NCI-H2196 treated with DMSO at 0.1 percent for 48 hours (cell line): Measurements from ENCODE around the gene IL34.

Source experiments
- DNase-seq: peaks from one replicate; lab custom pipeline; 2025; ENCODE audit not compliant: unreplicated experiment; lab: John Stamatoyannopoulos, UW

The IL34 gene

DNA sequence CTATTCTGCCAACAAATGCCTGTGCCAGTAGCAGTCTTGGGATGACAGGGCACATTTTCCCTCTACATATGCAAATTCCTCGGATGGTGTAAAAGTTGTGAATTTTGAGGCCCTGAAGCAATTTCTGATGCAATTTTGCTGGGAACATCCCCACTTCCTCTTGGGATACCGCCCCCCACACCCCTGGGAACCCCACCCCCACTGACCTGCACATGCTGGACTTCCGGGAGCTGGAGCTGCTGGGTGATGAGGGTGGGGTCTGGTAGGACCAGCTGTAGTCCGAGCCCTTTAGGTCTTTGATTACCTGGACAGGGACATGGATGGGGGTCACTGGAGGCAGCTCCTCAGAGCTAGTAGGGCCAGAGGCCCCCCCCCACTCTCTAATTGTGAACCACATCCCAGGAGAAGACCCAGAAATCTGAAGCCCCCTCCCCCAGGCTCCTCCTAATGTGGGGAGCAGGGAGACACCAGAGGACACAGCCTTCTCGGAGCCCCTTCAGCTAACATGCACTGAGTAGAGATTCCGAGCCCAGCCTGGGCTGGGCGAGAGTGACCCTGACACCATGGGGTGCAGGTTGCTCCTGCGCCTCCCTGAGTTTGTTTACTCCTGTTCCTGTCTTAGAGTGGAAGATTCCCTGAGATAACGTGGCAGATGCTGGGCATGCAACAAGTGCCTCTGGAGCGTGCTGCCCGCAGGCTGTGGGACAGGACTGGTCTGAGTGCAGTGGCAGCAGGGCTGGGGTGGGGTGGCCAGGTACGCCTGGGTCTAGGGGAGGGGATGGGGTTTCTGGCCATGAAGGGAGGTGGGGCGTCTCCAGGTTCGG lies 30.5 kb downstream of the IL34 start:
- no peak for DNase-seq

GRCh38 chr16:70677499-70678120 lies 31.3 kb downstream of the IL34 start:
- DNase-seq = no peak

DNA sequence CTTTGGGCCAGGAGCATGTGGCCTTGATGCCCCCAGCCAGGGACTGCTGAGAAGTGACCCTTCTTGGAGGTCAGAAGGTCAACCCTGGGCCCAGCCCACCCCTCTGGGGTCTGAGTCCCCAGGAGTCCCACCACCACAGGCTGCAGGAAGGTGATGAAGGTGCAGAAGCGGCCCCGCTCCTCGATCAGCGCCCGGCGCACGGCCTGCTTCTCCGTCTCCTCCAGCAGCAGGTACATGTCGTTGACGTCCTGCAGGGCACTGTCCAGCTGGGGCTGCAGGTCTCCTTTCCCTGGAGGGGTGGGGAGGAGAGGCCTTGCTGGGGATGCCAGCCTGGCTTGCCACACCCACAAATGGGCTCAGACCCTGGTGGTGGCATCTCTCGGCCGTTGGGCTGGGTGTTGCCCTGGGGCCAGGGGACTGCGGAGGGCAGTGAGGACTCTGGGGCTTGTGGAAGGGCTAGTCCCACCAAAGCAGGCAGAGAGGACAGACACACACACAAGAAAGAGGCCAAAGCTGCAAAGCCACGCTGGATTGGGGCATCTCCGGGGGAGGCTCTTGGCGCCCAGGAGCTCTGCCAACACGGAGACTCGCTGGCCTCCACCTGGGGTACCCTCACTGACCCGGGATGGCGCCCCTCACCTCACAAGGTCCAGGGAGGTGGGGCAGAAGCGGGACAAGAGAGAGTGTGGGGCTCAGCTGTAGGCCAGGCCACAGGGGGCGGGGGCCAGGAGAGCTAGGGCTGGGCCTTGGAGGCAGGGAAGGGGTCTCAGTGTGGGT lies 31.9 kb downstream of the IL34 start:
- no peak for DNase-seq

- no peak for DNase-seq
These were observed 32.7 kb downstream of the IL34 start for GRCh38 chr16:70678898-70679670.

- no peak for DNase-seq
These were observed 33.5 kb downstream of the IL34 start for GRCh38 chr16:70679671-70680494.

- DNase-seq = no peak
These were observed 34.4 kb downstream of the IL34 start for GRCh38 chr16:70680495-70681381.

DNA sequence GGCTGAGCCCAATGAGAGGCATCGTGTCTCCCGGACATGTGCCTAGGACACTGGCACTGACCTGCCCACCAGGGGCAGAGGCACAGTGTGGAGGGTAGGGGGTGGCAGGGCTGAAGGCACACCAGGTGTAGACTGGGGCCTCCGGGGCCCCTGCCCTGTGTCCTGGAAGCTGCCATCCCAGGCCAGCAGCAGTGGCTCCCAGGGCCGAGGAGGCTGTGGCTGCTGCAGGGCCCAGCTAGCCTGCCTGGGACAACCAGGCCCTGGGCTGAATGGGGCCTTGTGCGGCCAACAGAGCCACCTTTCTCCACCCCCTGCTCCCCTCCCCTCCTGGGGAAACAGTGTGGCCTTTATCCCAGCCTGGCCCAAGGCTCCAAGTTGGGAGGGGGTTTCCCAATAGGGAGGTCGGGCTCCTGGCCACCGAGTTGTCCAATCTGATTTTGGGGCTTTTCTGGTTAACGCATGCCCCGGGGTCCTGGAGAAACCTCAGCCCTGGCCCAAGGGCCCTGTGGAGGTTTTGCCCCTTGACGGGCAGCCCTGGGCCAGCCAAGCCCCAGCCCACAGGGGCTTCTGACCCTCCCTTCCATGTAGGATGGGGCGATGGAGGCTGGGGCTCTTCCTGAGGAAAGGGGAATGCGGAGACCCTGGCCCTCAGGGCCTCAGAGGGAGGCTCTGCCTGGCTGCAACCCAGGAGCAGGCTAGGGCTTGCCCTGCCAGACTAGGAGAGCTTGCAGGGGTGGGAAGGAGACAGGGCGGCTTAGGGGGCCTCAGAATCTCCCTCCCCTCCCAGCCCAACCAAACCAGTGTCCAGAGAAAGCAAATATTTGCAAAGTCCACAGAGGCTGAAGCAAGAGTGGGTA lies 35.3 kb downstream of the IL34 start:
- no peak for DNase-seq

GRCh38 chr16:70682239-70683145 lies 36.1 kb downstream of the IL34 start:
- no peak for DNase-seq

GRCh38 chr16:70683146-70683944 lies 37.0 kb downstream of the IL34 start:
- no peak for DNase-seq

- no peak for DNase-seq
These were observed 38.0 kb downstream of the IL34 start for GRCh38 chr16:70684146-70685060.

DNA sequence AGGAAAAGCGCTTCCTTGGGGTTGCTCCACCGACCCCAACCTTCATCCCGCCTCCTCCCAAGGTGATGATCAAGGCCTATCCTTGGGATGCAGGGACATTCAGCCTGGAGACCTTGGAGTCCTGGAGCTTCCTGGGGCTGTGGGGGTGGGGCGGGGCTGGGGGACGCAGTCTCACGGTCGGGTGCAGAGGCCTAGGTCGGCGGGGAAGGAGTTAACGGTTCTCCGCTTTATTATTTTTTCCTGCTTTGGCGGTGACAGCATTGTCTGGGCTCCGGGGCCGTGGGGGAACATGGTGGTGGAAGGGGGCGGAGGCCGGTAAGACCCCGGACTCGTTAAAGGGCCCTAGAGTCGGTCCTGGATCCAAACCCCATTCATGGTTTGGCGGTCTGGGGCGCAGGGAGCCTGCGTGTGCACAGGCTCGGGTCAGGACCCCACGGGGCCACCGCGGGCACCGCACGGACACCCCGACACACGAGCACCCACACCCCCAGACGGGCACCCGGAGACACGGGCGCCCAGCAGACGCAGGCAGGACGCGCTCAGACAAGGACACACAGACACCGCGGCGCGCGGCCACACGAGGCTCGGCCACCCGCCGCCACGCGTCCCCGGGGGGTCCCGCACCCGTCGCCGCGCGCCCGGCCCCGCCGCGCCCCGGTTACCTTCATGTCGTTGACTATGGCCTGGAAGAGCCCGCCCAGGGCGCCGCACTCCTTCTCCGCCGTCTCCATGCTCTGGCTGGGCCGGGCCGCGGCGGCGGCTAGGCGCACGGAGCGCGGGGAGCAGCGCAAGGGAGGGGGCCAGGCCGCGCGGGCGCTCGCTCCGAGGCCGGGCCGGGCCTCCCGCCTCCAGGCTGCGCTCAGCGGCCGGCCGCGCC lies 38.9 kb downstream of the IL34 start:
- no peak for DNase-seq

DNA sequence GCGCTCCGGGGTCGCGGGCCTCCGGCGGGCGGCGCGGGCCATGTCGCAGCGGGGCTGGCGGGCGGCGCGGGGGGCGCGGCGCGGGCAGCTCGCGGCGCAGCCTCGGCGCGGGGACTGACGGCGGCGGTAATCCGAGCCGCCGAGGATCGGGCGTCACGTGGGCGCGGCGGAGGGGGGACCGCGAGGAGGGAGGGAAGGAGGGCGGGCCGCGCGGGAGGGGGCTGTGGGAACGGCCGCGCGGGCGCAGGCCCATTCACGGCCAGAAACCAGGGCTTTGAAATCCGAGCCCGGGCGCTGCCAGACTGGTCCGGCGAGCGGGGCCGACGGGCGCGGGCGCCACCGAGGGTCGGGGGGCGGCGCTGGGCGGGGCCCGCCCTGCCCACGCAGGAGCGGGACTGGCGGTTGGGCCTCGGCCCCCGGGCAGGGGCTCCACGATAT lies 39.6 kb downstream of the IL34 start, which contains the start of gene MTSS2:
Gene MTSS2, minus strand, starts transcription at position 116 of the 438 bp plus-strand sequence. CDS start 262 bp downstream, outside the sequence.
- peak; percentile 39 for DNase-seq

DNA sequence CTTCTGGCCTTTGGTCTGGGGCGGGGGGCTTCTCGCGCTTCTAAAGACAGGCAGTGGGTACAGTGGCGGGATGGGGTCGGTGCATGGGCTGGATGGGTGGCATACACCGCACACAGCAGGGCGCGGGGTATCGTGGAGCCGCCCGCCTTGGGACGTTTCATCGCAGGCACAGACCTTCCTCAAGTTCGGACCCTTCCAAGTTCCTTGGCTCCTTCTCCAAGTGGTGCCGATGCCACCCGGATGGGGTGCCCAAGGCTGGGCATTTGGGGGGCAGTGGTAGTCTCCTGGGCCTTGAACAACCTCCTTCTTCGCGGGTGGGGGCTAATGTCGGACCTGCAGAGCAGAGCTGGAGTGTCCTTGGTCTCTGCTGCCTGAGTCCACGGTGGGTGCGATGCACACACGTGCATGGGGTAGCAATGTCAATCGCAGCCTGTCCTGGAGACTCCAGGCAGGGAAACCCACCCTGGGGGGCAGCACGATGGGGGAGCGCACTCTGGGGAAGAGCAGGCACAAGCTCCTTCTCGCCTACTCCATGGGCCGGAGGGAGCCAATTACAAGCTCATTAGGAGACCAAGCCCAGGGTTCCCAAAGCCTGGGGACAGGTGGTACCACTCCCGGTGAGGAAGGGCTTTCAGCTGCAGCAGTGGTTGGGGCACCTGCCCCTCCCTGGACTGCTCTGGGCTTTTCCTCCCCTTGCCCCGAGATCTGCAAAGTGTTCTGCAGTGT lies 40.2 kb downstream of the IL34 start:
- no peak for DNase-seq

DNA sequence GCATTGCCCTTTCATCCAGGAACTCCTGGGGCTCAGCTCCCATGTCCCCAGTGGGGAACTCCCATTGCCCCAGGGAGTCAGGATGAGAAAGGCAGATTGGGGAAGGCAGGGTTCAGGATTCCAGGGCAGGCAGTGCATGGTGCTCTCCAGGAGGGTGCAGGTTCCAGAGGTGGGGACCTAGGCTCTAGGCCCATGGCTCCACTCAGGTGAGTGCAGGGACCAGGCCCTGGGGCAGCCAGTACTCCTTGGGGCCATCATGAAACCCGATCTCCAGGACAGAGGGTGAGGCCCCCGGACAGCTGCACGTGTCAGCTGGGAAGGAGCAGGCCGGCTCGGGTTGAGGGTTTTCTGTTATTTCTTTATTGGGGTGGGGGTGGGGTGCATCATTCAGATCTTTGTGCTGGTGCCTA lies 40.7 kb downstream of the IL34 start:
- DNase-seq = no peak
